IPS-18a (cell line): Measurements from ENCODE around the gene PDZRN4.
A peak's percentile ranks its signal among the peaks of the same experiment; 100 is the strongest.

Experiments
- H3K27ac ChIP-seq: one replicate; pipeline ENCODE4 v1.5.1; 2013; ENCODE audit warnings: low read length
- H3K27me3 ChIP-seq: one replicate; pipeline ENCODE4 v1.6.1; 2013; ENCODE audit warnings: mild to moderate bottlenecking, low read length; ENCODE audit not compliant: control insufficient read depth, insufficient read depth
- H3K36me3 ChIP-seq: one replicate; pipeline ENCODE4 v1.6.1; 2013; ENCODE audit warnings: low read depth, low read length; ENCODE audit not compliant: control insufficient read depth
- H3K4me1 ChIP-seq: one replicate; pipeline ENCODE4 v1.6.1; 2013; ENCODE audit warnings: low read depth, low read length; ENCODE audit not compliant: control insufficient read depth
- H3K4me3 ChIP-seq: one replicate; pipeline ENCODE4 v1.5.1; 2013; ENCODE audit warnings: low read length
- H3K9ac ChIP-seq: one replicate; pipeline ENCODE4 v1.6.1; 2013; ENCODE audit warnings: mild to moderate bottlenecking, low read length, moderate library complexity
- H3K9me3 ChIP-seq: one replicate; pipeline ENCODE4 v1.6.1; 2013; ENCODE audit warnings: low read depth, low read length; ENCODE audit not compliant: control insufficient read depth

PDZRN4 gene

GRCh38 chr12:41327096-41327895 lies 139.2 kb downstream of the PDZRN4 start:
- H3K9me3 ChIP-seq = no peaks in the 10 kb centered on the region
- no peaks in the 10 kb centered on the region for H3K27me3 ChIP-seq
- H3K9ac ChIP-seq = no peak overlapping the region
- H3K4me1 ChIP-seq = peaks cover 17% of the 10 kb centered on the region
- no peaks in the 10 kb centered on the region for H3K36me3 ChIP-seq
- H3K27ac ChIP-seq = peak overlapping the region; percentile 6
- H3K4me3 ChIP-seq = no peak overlapping the region

DNA sequence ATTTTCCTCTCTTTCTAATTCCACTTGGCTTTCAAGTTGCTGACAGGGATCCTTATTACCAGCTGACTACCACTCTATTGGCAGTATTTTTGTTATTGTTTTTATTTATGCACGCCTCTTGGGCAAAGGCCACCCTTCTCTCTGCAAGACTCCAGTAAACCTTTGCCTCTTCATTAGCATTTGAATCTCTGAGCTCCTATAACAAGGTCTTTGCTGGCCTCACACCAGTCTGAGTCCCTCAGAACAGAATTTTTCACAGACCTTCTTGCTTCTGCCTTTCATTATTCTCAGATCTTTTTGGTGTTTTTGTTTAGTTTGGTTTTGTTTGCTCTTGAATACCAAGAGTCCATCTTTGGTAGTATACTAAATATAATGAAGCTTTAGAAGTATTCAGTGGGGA lies 145.9 kb downstream of the PDZRN4 start:
- no peak overlapping the region for H3K9ac ChIP-seq
- no peaks in the 10 kb centered on the region for H3K27me3 ChIP-seq
- H3K36me3 ChIP-seq = no peaks in the 10 kb centered on the region
- no peak overlapping the region for H3K4me3 ChIP-seq
- H3K4me1 ChIP-seq = peaks cover 25% of the 10 kb centered on the region
- no peak overlapping the region for H3K27ac ChIP-seq
- no peaks in the 10 kb centered on the region for H3K9me3 ChIP-seq

DNA sequence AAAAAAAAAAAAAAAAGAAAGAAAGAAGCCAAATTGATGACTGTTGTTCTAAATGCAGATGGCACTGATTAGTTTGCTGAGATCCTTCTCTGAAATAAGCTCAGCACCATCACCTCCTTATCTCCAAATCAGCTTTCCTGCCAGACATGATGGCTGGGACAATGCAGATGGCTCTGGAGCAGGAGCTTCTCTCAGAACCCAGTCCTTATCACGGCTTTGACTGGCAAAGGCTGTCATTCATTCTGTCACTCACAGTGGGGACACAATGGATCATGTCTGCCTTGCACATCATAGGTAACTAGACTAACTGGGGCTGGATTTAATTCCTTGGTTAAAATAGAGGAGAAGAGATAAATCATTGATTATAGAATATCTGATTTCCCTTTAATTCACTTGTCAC lies 146.3 kb downstream of the PDZRN4 start:
- no peak overlapping the region for H3K9ac ChIP-seq
- no peaks in the 10 kb centered on the region for H3K36me3 ChIP-seq
- no peaks in the 10 kb centered on the region for H3K9me3 ChIP-seq
- no peak overlapping the region for H3K27ac ChIP-seq
- peaks cover 25% of the 10 kb centered on the region for H3K4me1 ChIP-seq
- no peaks in the 10 kb centered on the region for H3K27me3 ChIP-seq
- H3K4me3 ChIP-seq = no peak overlapping the region

GRCh38 chr12:41336041-41336549 lies 148.0 kb downstream of the PDZRN4 start:
- H3K27ac ChIP-seq = no peak overlapping the region
- no peaks in the 10 kb centered on the region for H3K27me3 ChIP-seq
- no peak overlapping the region for H3K4me3 ChIP-seq
- H3K36me3 ChIP-seq = no peaks in the 10 kb centered on the region
- no peak overlapping the region for H3K9ac ChIP-seq
- no peaks in the 10 kb centered on the region for H3K9me3 ChIP-seq
- peaks cover 25% of the 10 kb centered on the region for H3K4me1 ChIP-seq

GRCh38 chr12:41339784-41340183 lies 151.7 kb downstream of the PDZRN4 start:
- no peaks in the 10 kb centered on the region for H3K36me3 ChIP-seq
- peaks cover 5% of the 10 kb centered on the region for H3K9me3 ChIP-seq
- H3K27ac ChIP-seq = no peak overlapping the region
- H3K9ac ChIP-seq = no peak overlapping the region
- H3K4me1 ChIP-seq = peaks cover 9% of the 10 kb centered on the region
- H3K27me3 ChIP-seq = no peaks in the 10 kb centered on the region
- no peak overlapping the region for H3K4me3 ChIP-seq

DNA sequence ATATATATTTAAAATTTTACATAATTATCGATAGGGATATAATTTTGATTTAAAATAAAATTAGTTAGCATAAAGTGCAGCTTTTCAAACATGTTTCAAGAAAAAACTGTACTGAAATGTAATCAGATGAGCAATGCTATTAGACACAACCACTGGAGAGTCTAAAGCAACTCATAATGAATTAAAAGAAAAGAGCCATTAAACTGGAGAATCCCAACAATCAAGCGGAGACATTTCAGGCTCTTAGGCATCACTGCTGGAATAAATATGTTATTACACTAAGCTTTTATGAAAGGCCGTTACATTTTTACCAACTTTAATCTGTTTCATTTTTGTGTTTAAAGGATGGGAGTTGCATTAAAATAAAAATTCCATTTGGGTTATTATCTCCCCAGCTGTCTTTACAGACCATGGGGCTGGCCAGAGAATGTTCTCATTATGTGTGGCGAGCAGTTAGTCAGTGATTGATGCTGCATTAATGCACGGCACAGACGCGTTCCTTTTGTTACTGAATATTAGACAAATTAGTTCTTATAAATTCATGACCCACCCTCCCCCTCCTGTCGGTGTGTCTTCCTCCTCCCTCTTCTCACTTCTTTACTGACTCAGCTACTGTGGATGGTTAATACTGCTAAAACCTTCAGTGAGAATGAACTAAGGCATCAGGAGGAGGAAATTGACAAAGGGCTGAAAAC lies 156.8 kb downstream of the PDZRN4 start:
- Histone ChIP-seq H3K9me3 (peaks cover 5% of the 10 kb centered on the region), H3K9ac (no peak overlapping the region), H3K27ac (no peak overlapping the region), H3K4me1 (no peaks in the 10 kb centered on the region), H3K36me3 (no peaks in the 10 kb centered on the region), H3K27me3 (no peaks in the 10 kb centered on the region), H3K4me3 (no peak overlapping the region)

GRCh38 chr12:41348198-41348597 lies 160.1 kb downstream of the PDZRN4 start:
- Histone ChIP-seq H3K4me3 (no peak overlapping the region), H3K9me3 (no peaks in the 10 kb centered on the region), H3K4me1 (no peaks in the 10 kb centered on the region), H3K27ac (no peak overlapping the region), H3K9ac (no peak overlapping the region), H3K27me3 (no peaks in the 10 kb centered on the region), H3K36me3 (no peaks in the 10 kb centered on the region)

DNA sequence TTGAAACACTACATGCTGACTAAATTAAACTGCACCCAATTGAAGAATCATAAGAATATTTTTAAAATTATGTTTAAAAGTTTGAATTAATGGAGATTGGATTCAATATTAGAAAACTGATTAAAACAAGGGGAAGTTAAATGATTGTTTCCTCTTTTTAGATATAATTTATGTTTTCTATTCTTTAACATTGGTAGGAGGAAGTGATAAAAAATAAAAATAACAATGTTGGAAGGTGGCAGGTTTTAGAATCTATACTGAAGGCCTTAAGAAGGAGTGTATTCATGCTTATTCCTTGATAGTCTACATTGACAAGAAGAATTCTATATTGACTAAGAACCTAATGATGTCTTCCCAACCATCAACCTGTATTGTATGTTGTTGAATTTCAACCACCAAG lies 168.1 kb downstream of the PDZRN4 start:
- H3K36me3 ChIP-seq = no peaks in the 10 kb centered on the region
- H3K27me3 ChIP-seq = no peaks in the 10 kb centered on the region
- H3K9ac ChIP-seq = no peak overlapping the region
- no peaks in the 10 kb centered on the region for H3K4me1 ChIP-seq
- no peak overlapping the region for H3K4me3 ChIP-seq
- no peaks in the 10 kb centered on the region for H3K9me3 ChIP-seq
- H3K27ac ChIP-seq = no peak overlapping the region

- H3K4me3 ChIP-seq = no peak overlapping the region
- H3K27ac ChIP-seq = no peak overlapping the region
- H3K9me3 ChIP-seq = no peaks in the 10 kb centered on the region
- H3K27me3 ChIP-seq = no peaks in the 10 kb centered on the region
- H3K36me3 ChIP-seq = no peaks in the 10 kb centered on the region
- H3K9ac ChIP-seq = no peak overlapping the region
- H3K4me1 ChIP-seq = no peaks in the 10 kb centered on the region
Observed at GRCh38 chr12:41361738-41362137, 173.6 kb downstream of the PDZRN4 start.

DNA sequence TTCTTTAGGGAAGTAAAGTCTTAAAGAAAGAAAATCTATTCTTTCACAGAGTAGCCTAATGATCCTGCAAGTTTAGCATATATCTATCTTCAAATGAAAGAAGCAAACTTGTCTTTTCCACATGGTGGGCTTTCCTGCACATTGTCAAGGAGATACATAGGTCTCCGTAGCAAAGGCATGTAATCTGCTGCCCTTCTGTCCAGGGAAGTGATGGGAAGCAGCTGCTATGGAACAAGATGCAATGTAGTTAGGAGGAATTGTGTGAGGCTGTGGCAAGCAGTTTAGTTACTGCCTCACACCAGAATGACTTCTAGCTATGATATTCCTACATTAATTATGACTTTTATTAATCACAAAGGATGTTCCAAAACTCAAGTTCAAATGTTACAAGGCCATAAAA lies 174.4 kb downstream of the PDZRN4 start:
- H3K36me3 ChIP-seq = no peaks in the 10 kb centered on the region
- no peak overlapping the region for H3K27ac ChIP-seq
- no peaks in the 10 kb centered on the region for H3K4me1 ChIP-seq
- no peaks in the 10 kb centered on the region for H3K9me3 ChIP-seq
- no peaks in the 10 kb centered on the region for H3K27me3 ChIP-seq
- no peak overlapping the region for H3K4me3 ChIP-seq
- no peak overlapping the region for H3K9ac ChIP-seq

DNA sequence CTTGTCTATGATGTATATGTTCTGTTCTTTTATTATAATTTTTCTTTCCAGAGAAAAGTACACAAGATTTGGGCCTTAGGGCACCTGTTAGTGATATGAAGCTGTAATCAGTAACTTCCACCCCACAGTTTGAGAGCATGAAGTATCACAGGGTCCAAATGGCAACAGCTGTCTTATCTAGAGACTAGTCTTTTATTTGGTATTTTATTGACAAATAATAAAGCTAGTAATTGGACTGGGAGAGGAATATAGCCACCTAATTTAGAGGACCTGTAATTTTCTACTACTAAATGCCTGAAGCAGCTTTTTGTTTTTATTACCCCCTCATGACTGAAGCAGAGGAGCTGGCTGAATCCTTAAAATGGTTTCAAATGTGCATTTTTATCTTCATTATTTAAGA lies 174.8 kb downstream of the PDZRN4 start:
- H3K27me3 ChIP-seq = no peaks in the 10 kb centered on the region
- no peaks in the 10 kb centered on the region for H3K9me3 ChIP-seq
- no peaks in the 10 kb centered on the region for H3K36me3 ChIP-seq
- no peak overlapping the region for H3K4me3 ChIP-seq
- no peak overlapping the region for H3K9ac ChIP-seq
- no peaks in the 10 kb centered on the region for H3K4me1 ChIP-seq
- H3K27ac ChIP-seq = no peak overlapping the region

GRCh38 chr12:41364211-41364610 lies 176.1 kb downstream of the PDZRN4 start:
- Histone ChIP-seq H3K36me3 (no peaks in the 10 kb centered on the region), H3K27me3 (no peaks in the 10 kb centered on the region), H3K9me3 (peaks cover 4% of the 10 kb centered on the region), H3K4me1 (no peaks in the 10 kb centered on the region), H3K9ac (no peak overlapping the region), H3K27ac (no peak overlapping the region), H3K4me3 (no peak overlapping the region)
